Measurements from ENCODE around the gene PEX5L. TPM values are rescaled to one million over a fixed set of nuclear protein-coding genes. Genes with fewer than 3 reads are reported as not detected.
A peak's percentile ranks its signal among the peaks of the same experiment; 100 is the strongest.

PEX5L gene
- polyA plus RNA-seq, 1 donor from 2014 or later, result 1.0 TPM

DNA sequence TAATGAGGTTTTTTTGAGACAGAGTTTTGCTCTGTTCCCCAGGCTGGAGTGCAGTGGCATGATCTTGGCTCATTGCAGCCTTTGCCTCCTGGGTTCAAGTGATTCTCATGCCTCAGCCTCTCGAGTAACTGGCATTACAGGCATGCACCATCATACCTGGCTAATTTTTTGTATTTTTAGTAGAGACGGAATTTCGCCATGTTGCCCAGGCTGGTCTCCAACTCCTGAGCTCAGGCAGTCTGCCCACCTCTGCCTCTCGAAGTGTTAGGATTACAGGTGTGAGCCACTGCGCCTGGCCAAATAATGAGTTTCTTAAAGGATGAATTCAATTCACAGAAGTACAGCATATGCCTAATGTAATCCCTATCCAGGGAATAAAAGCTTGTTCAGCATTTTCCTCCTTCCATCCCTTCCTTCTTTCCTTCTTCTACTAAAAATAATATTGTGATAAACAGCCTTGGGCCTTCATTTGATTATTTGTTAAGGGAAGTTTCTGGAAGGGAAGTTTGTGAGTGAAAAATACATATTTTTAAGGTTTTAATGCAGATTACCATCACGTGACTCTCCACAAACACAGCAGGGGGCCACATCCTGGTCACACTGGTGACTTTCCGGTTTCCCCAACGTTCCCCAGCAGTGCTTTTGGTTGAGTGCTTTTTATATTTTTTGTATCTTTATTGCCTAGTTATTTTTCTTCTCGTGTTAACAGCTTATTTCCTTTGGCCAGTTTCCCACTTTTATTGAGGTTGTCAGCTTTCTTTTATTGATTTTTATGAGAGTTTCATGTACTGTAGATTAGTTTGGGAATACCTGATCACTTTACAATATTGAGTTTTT is 267.1 kb downstream of the PEX5L start:
- no peaks in the 10 kb centered on the region for H3K79me2 ChIP-seq (replicated peaks; ENCODE audit: insufficient read depth, low read length)
- no peak overlapping the region for H3K4me3 ChIP-seq (ENCODE audit: low read length)
- H3K36me3 ChIP-seq (ENCODE audit: insufficient read depth, low read length), result no peaks in the 10 kb centered on the region
- H3K27ac ChIP-seq (ENCODE audit: low read length), result no peak overlapping the region
- no peaks in the 10 kb centered on the region for H3F3A ChIP-seq (ENCODE audit: insufficient read depth, low read length, poor library complexity, severe bottlenecking)
- H3K4me2 ChIP-seq (ENCODE audit: low read length), result no peak overlapping the region
- no peaks in the 10 kb centered on the region for H3K9me2 ChIP-seq (ENCODE audit: insufficient read depth, low read length)
- no peaks in the 10 kb centered on the region for H3K9me3 ChIP-seq (ENCODE audit: low read length)
- H4K20me1 ChIP-seq (ENCODE audit: insufficient read depth), result no peaks in the 10 kb centered on the region
- H3K9ac ChIP-seq (ENCODE audit: low read length), result no peak overlapping the region
- TF ChIP-seq MXI1 (conservative IDR thresholded peaks at IDR 0.05; ENCODE audit: poor library complexity, severe bottlenecking) (no peak), SMC3 (conservative IDR thresholded peaks at IDR 0.05; ENCODE audit: poor library complexity) (no peak), RAD21 (conservative IDR thresholded peaks at IDR 0.05) (no peak), EP300 (conservative IDR thresholded peaks at IDR 0.05; ENCODE audit: poor library complexity, severe bottlenecking) (no peak), TAF1 (IDR thresholded peaks at IDR 0.05; ENCODE audit: low read depth) (no peak), POLR2AphosphoS5 (IDR thresholded peaks at IDR 0.05) (no peak), EZH2 (IDR thresholded peaks at IDR 0.05; ENCODE audit: borderline replicate concordance, insufficient read depth, low read length, poor library complexity, severe bottlenecking) (no peak)
- TF ChIP-seq, protein P1, sequence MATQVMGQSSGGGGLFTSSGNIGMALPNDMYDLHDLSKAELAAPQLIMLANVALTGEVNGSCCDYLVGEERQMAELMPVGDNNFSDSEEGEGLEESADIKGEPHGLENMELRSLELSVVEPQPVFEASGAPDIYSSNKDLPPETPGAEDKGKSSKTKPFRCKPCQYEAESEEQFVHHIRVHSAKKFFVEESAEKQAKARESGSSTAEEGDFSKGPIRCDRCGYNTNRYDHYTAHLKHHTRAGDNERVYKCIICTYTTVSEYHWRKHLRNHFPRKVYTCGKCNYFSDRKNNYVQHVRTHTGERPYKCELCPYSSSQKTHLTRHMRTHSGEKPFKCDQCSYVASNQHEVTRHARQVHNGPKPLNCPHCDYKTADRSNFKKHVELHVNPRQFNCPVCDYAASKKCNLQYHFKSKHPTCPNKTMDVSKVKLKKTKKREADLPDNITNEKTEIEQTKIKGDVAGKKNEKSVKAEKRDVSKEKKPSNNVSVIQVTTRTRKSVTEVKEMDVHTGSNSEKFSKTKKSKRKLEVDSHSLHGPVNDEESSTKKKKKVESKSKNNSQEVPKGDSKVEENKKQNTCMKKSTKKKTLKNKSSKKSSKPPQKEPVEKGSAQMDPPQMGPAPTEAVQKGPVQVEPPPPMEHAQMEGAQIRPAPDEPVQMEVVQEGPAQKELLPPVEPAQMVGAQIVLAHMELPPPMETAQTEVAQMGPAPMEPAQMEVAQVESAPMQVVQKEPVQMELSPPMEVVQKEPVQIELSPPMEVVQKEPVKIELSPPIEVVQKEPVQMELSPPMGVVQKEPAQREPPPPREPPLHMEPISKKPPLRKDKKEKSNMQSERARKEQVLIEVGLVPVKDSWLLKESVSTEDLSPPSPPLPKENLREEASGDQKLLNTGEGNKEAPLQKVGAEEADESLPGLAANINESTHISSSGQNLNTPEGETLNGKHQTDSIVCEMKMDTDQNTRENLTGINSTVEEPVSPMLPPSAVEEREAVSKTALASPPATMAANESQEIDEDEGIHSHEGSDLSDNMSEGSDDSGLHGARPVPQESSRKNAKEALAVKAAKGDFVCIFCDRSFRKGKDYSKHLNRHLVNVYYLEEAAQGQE (IDR thresholded peaks at IDR 0.05; ENCODE audit: borderline replicate concordance), result no peak
- TF ChIP-seq, protein P2, sequence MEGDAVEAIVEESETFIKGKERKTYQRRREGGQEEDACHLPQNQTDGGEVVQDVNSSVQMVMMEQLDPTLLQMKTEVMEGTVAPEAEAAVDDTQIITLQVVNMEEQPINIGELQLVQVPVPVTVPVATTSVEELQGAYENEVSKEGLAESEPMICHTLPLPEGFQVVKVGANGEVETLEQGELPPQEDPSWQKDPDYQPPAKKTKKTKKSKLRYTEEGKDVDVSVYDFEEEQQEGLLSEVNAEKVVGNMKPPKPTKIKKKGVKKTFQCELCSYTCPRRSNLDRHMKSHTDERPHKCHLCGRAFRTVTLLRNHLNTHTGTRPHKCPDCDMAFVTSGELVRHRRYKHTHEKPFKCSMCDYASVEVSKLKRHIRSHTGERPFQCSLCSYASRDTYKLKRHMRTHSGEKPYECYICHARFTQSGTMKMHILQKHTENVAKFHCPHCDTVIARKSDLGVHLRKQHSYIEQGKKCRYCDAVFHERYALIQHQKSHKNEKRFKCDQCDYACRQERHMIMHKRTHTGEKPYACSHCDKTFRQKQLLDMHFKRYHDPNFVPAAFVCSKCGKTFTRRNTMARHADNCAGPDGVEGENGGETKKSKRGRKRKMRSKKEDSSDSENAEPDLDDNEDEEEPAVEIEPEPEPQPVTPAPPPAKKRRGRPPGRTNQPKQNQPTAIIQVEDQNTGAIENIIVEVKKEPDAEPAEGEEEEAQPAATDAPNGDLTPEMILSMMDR (IDR thresholded peaks at IDR 0.05; ENCODE audit: poor library complexity, severe bottlenecking), result no peak
- no peaks in the 10 kb centered on the region for H3K27me3 ChIP-seq (ENCODE audit: insufficient read depth, low read depth, low read length)
- H2AFZ ChIP-seq (ENCODE audit: low read depth, low read length), result no peak overlapping the region

DNA sequence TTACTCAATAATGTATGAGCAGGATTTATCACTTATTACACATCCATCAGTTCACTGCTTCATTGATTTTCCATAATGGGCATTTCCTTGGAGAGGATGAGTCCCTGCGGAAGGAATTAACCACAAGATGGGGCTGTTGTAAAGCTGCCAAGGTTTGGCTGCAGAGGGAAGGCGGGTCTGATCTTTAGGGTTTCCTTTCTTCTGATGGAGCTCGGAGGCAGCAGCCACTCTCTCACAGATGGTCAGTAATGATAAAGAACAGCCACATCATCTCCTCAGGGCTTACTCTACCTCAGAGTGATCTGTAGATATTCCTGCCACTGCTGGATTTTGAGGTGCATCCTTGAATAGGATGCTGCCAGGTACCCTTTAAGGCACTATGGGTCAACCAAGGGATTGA is 268.7 kb downstream of the PEX5L start:
- no peaks in the 10 kb centered on the region for H3F3A ChIP-seq (ENCODE audit: insufficient read depth, low read length, poor library complexity, severe bottlenecking)
- H3K9me2 ChIP-seq (ENCODE audit: insufficient read depth, low read length), result no peaks in the 10 kb centered on the region
- H3K79me2 ChIP-seq (replicated peaks; ENCODE audit: insufficient read depth, low read length), result no peaks in the 10 kb centered on the region
- H3K27me3 ChIP-seq (ENCODE audit: insufficient read depth, low read depth, low read length), result no peaks in the 10 kb centered on the region
- H2AFZ ChIP-seq (ENCODE audit: low read depth, low read length), result no peak overlapping the region
- no peak overlapping the region for H3K27ac ChIP-seq (ENCODE audit: low read length)
- H3K4me3 ChIP-seq (ENCODE audit: low read length), result no peak overlapping the region
- H3K9ac ChIP-seq (ENCODE audit: low read length), result no peak overlapping the region
- TF ChIP-seq RAD21 (conservative IDR thresholded peaks at IDR 0.05) (peak; percentile 66), EP300 (conservative IDR thresholded peaks at IDR 0.05; ENCODE audit: poor library complexity, severe bottlenecking) (no peak), SMC3 (conservative IDR thresholded peaks at IDR 0.05; ENCODE audit: poor library complexity) (peak; percentile 66)
- TF ChIP-seq, protein P2 (IDR thresholded peaks at IDR 0.05; ENCODE audit: poor library complexity, severe bottlenecking), result peak; percentile 62
- no peaks in the 10 kb centered on the region for H3K9me3 ChIP-seq (ENCODE audit: low read length)
- H3K36me3 ChIP-seq (ENCODE audit: insufficient read depth, low read length), result no peaks in the 10 kb centered on the region
- no peaks in the 10 kb centered on the region for H4K20me1 ChIP-seq (ENCODE audit: insufficient read depth)
- no peak overlapping the region for H3K4me2 ChIP-seq (ENCODE audit: low read length)
